ENCODE data around the gene ANXA10.

DNA sequence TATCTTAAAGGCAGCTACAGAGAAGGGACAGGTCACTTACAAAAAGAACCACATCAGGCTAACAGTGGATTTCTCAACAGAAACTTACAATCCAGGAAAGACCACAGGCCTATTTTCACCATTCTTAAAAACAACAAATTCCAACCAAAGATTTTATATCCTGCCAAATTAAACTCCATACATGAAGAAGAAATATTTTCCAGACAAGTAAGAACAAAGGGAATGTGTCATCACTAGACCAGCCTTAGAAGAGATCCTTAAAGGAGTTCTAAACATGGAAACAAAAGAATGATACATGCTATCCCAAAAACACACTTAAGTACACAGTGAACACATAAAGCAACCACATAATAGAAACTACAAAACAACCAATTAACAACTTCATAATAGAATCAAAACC lies 105.6 kb downstream of the ANXA10 start:
- TF ChIP-seq, protein P1, sequence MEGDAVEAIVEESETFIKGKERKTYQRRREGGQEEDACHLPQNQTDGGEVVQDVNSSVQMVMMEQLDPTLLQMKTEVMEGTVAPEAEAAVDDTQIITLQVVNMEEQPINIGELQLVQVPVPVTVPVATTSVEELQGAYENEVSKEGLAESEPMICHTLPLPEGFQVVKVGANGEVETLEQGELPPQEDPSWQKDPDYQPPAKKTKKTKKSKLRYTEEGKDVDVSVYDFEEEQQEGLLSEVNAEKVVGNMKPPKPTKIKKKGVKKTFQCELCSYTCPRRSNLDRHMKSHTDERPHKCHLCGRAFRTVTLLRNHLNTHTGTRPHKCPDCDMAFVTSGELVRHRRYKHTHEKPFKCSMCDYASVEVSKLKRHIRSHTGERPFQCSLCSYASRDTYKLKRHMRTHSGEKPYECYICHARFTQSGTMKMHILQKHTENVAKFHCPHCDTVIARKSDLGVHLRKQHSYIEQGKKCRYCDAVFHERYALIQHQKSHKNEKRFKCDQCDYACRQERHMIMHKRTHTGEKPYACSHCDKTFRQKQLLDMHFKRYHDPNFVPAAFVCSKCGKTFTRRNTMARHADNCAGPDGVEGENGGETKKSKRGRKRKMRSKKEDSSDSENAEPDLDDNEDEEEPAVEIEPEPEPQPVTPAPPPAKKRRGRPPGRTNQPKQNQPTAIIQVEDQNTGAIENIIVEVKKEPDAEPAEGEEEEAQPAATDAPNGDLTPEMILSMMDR (optimal IDR thresholded peaks at IDR 0.05 in 1 of 3, IDR thresholded peaks at IDR 0.05 in 1 of 3, conservative IDR thresholded peaks at IDR 0.05 in 1 of 3; ENCODE audit: extremely low read depth in 1 of 3, insufficient read depth in 2 of 3, low read length in 3 of 3), result no peak
- no peak for TF ChIP-seq EZH2 (IDR thresholded peaks at IDR 0.05; ENCODE audit: low read length)
